ENCODE results near the gene AKR1A1. TPM values are rescaled to one million over a fixed set of nuclear protein-coding genes. Genes with fewer than 3 reads are reported as not detected.
A peak's percentile ranks its signal among the peaks of the same experiment; 100 is the strongest.

Gene AKR1A1
- 163 TPM for polyA plus RNA-seq (2013, experiment 1 of 2)
- polyA plus RNA-seq (2013, experiment 2 of 2): 181 TPM

DNA sequence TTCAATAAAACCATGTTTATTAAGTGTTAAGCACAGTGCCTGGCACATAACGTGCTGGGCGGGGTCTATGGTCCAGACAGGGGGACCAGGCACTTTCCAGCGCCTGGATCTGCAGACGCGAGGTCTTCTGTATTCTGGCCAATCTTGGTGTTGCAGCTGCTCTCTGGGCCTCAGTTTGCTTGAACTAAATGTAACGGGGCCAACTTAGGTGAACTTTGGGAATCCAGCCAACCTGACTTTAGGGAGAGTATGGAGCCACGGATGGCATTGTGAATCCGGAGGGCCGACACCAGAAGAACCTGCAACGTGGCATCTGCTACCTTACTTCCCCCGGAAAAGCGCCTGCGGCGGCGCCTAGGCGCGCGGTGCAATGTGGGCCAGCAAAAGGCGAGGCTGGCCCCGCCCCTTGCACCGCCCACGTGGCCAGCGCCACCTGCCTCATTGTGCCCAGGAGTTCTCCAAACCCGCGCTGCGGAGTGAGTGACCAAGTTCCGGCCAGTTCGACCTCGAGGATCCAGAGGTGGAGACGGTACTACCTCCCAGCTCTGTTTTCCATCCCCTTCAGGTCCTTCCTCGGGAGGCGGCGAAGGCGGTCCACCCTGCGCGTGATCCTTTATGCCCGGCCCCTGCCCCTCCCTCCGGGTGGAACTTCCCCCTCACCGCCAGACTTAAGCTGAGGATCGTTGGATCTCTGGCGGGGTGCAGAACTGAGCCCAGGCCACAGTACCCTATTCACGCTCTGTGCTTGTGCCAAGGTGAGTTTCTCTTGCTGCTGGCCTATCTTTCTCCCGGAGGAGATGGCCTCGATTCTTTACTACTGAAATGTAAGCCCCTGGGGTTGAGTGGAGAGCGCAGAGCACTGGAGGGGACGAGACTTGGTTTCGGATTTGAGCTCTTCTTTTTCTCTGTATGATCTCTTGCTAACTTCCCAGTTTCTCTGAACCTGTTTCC, at the start of gene AKR1A1:
Gene AKR1A1, plus strand, starts transcription at position 426 of the 951 bp plus-strand sequence. CDS start 10,969 bp downstream, outside the sequence.
- Histone ChIP-seq H2BK12ac (ENCODE audit: low read length in 2 of 2) (peak within 1 kb of the TSS in 1 of 2 experiments; percentile 56), H2BK5ac (ENCODE audit: low read depth, low read length, poor library complexity, severe bottlenecking) (peak within 1 kb of the TSS; percentile 71), H3K27me3 (ENCODE audit: control insufficient read depth in 1 of 2, insufficient read depth in 1 of 2, low read length in 2 of 2) (no peaks in the 10 kb centered on the region), H4K91ac (ENCODE audit: low read length) (peak within 1 kb of the TSS; percentile 97), H3K4ac (ENCODE audit: low read depth in 1 of 2, low read length in 2 of 2) (peak within 1 kb of the TSS; percentile 93 to 95), H3K4me3 (ENCODE audit: insufficient read depth in 1 of 2, low read depth in 1 of 2, low read length in 2 of 2) (peak within 1 kb of the TSS; percentile 71 to 95), H2BK15ac (ENCODE audit: low read depth, poor library complexity, severe bottlenecking) (peak within 1 kb of the TSS; percentile 44), H3K9ac (ENCODE audit: low read length) (peak within 1 kb of the TSS; percentile 91), H3K27ac (ENCODE audit: low read length, poor library complexity, severe bottlenecking) (peak within 1 kb of the TSS; percentile 92), H3K14ac (ENCODE audit: low read length in 2 of 2) (peak within 1 kb of the TSS in 1 of 2 experiments; percentile 61), H2BK120ac (ENCODE audit: low read depth, low read length) (peak within 1 kb of the TSS; percentile 82), H3K36me3 (ENCODE audit: control insufficient read depth in 1 of 2, insufficient read depth in 2 of 2, low read depth in 1 of 2, low read length in 2 of 2) (peaks cover 7 to 11% of the 10 kb centered on the region in 2 experiments), H3K79me1 (replicated peaks; ENCODE audit: low read length, poor library complexity, severe bottlenecking) (peaks cover 4% of the 10 kb centered on the region), H3K4me1 (ENCODE audit: control insufficient read depth, insufficient read depth, low read depth, low read length) (peaks cover 8% of the 10 kb centered on the region), H2AK5ac (ENCODE audit: low read length, severe bottlenecking) (peak within 1 kb of the TSS; percentile 58), H3K18ac (ENCODE audit: low read depth in 1 of 2, low read length in 2 of 2) (peak within 1 kb of the TSS; percentile 92 to 98), H3K23ac (ENCODE audit: low read length in 2 of 2) (peak within 1 kb of the TSS in 1 of 2 experiments; percentile 14), H3K9me3 (ENCODE audit: control insufficient read depth, low read length) (no peaks in the 10 kb centered on the region), H4K8ac (ENCODE audit: low read length) (peak within 1 kb of the TSS; percentile 95), H3K4me2 (ENCODE audit: low read length, poor library complexity, severe bottlenecking) (peak within 1 kb of the TSS; percentile 74), H2AFZ (ENCODE audit: low read depth, low read length) (peak within 1 kb of the TSS; percentile 75)
- WGBS: 9% methylated on average over 44 of the region's 47 CpGs
- DNase-seq: peak; percentile 83

DNA sequence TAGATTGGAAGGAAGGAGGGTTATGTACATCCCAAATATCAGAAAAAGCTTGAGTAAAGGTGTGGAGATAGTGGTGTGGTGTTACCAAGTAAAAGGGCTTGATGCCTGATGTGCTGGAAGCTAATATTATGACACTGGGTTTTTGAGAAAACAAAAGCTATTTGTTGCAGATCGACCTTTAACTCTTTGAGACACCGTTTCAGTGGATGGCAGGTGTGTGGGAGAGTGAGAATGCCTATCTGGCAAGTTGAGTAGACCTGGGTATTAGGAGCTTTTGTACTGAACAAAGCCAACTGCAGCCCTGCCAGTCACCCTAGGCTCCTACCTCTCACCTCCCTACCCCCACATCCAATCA, 49.1 kb upstream of the AKR1A1 start:
- 94% methylated on average over 2 of the region's 2 CpGs for WGBS
- Histone ChIP-seq H3K27ac (ENCODE audit: low read length, poor library complexity, severe bottlenecking) (no peak overlapping the region), H3K4me2 (ENCODE audit: low read length, poor library complexity, severe bottlenecking) (no peak overlapping the region)

DNA sequence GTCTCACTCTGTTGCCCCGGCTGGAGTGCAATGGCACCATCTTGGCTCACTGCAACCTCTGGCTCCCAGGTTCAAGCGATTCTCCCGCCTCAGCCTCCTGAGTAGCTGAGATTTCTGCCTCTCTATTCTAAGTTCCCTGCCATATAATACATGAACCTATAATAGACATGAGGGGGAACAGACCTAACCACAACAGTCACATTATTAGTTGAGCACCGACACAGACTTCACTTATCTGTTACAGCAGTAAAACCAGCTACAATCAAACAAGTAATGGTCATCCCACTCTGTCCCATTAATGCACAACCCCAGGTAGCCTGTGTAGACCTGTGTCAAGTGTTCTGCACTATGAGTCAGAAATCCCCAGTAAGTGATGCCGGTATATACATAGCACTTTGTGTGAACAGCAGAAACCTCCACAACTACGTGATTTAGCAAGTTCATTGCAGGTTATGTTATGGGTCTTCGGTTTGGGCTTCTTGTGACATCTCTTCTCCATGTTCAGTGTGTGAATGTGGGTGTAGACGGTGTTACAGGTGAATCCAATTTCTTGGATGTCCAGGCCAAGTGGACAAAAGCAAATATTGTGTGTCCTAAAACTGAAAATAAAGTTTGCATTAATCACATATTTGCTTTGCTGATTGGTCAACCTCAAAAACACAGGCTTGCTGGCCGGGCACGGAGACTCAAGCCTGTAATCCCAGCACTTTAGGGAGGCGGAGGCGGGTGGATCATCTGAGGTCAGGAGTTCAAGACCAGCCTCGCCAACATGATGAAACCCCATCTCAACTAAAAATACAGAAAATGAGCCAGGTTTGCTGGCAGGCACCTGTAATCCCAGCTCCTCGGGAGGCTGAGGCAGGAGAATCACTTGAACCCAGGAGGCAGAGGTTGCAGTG, 46.9 kb upstream of the AKR1A1 start:
- H4K8ac ChIP-seq (ENCODE audit: low read length): no peak overlapping the region
- H3K27ac ChIP-seq (ENCODE audit: low read length, poor library complexity, severe bottlenecking): no peak overlapping the region
- no peak overlapping the region for H3K4ac ChIP-seq (ENCODE audit: low read depth in 1 of 2, low read length in 2 of 2)
- H3K27me3 ChIP-seq (ENCODE audit: control insufficient read depth in 1 of 2, insufficient read depth in 1 of 2, low read length in 2 of 2): no peaks in the 10 kb centered on the region
- H2BK120ac ChIP-seq (ENCODE audit: low read depth, low read length): no peak overlapping the region
- no peak overlapping the region for H2BK12ac ChIP-seq (ENCODE audit: low read length in 2 of 2)
- H2BK15ac ChIP-seq (ENCODE audit: low read depth, poor library complexity, severe bottlenecking): no peak overlapping the region
- DNase-seq: no peak
- WGBS: 99% methylated on average over 14 of the region's 14 CpGs
- no peak overlapping the region for H2AK5ac ChIP-seq (ENCODE audit: low read length, severe bottlenecking)
- no peak overlapping the region for H3K4me3 ChIP-seq (ENCODE audit: insufficient read depth in 1 of 2, low read depth in 1 of 2, low read length in 2 of 2)
- peaks cover 15 to 18% of the 10 kb centered on the region in 2 experiments for H3K36me3 ChIP-seq (ENCODE audit: control insufficient read depth in 1 of 2, insufficient read depth in 2 of 2, low read depth in 1 of 2, low read length in 2 of 2)
- no peak overlapping the region for H3K4me2 ChIP-seq (ENCODE audit: low read length, poor library complexity, severe bottlenecking)
- peaks cover 7% of the 10 kb centered on the region for H3K4me1 ChIP-seq (ENCODE audit: control insufficient read depth, insufficient read depth, low read depth, low read length)
- H3K9ac ChIP-seq (ENCODE audit: low read length): no peak overlapping the region
- H2AFZ ChIP-seq (ENCODE audit: low read depth, low read length): no peak overlapping the region
- H2BK5ac ChIP-seq (ENCODE audit: low read depth, low read length, poor library complexity, severe bottlenecking): no peak overlapping the region
- H3K14ac ChIP-seq (ENCODE audit: low read length in 2 of 2): no peak overlapping the region
- peaks cover 12% of the 10 kb centered on the region for H3K79me1 ChIP-seq (replicated peaks; ENCODE audit: low read length, poor library complexity, severe bottlenecking)
- no peak overlapping the region for H3K18ac ChIP-seq (ENCODE audit: low read depth in 1 of 2, low read length in 2 of 2)
- H3K9me3 ChIP-seq (ENCODE audit: control insufficient read depth, low read length): no peaks in the 10 kb centered on the region
- H4K91ac ChIP-seq (ENCODE audit: low read length): no peak overlapping the region
- H3K23ac ChIP-seq (ENCODE audit: low read length in 2 of 2): no peak overlapping the region

More for the DNA sequence above, 49.1 kb upstream of the AKR1A1 start:
- Histone ChIP-seq H2AK5ac (ENCODE audit: low read length, severe bottlenecking) (no peak overlapping the region), H3K9me3 (ENCODE audit: control insufficient read depth, low read length) (no peaks in the 10 kb centered on the region), H2AFZ (ENCODE audit: low read depth, low read length) (no peak overlapping the region), H3K14ac (ENCODE audit: low read length in 2 of 2) (no peak overlapping the region), H2BK15ac (ENCODE audit: low read depth, poor library complexity, severe bottlenecking) (no peak overlapping the region), H3K4me3 (ENCODE audit: insufficient read depth in 1 of 2, low read depth in 1 of 2, low read length in 2 of 2) (no peak overlapping the region), H4K8ac (ENCODE audit: low read length) (no peak overlapping the region), H3K23ac (ENCODE audit: low read length in 2 of 2) (no peak overlapping the region), H2BK12ac (ENCODE audit: low read length in 2 of 2) (no peak overlapping the region), H3K4me1 (ENCODE audit: control insufficient read depth, insufficient read depth, low read depth, low read length) (peaks cover 7% of the 10 kb centered on the region), H3K27me3 (ENCODE audit: control insufficient read depth in 1 of 2, insufficient read depth in 1 of 2, low read length in 2 of 2) (no peaks in the 10 kb centered on the region), H3K18ac (ENCODE audit: low read depth in 1 of 2, low read length in 2 of 2) (no peak overlapping the region), H3K79me1 (replicated peaks; ENCODE audit: low read length, poor library complexity, severe bottlenecking) (peaks cover 12% of the 10 kb centered on the region), H3K9ac (ENCODE audit: low read length) (no peak overlapping the region), H2BK5ac (ENCODE audit: low read depth, low read length, poor library complexity, severe bottlenecking) (no peak overlapping the region), H3K4ac (ENCODE audit: low read depth in 1 of 2, low read length in 2 of 2) (peak overlapping the region in 1 of 2 experiments; percentile 20), H2BK120ac (ENCODE audit: low read depth, low read length) (no peak overlapping the region), H4K91ac (ENCODE audit: low read length) (no peak overlapping the region), H3K36me3 (ENCODE audit: control insufficient read depth in 1 of 2, insufficient read depth in 2 of 2, low read depth in 1 of 2, low read length in 2 of 2) (peaks cover 2 to 4% of the 10 kb centered on the region in 2 experiments)
- DNase-seq: no peak
